GM18951 (cell line): Measurements from ENCODE around the gene LPCAT2.

Experiments
- POLR2A ChIP-seq: IDR thresholded peaks from 4 replicates; pipeline ENCODE4 v1.6.1; 2011; ENCODE audit warnings: mild to moderate bottlenecking; ENCODE audit not compliant: insufficient read length, insufficient read depth; ENCODE audit errors: extremely low read depth
- in situ Hi-C: fragments of 300-500 bp; cut with MboI; formaldehyde crosslinking; loops from one replicate; pipeline ENCODE4 v1.12.0; 2022; ENCODE audit warnings: low sequenced_read_pairs, mixed read lengths, inconsistent platforms; ENCODE audit not compliant: unreplicated experiment

LPCAT2 gene

GRCh38 chr16:55559933-55560516 lies 51.2 kb downstream of the LPCAT2 start:
- TF ChIP-seq POLR2A, result no peak
- in situ Hi-C loops, result no loop called here

GRCh38 chr16:55561319-55561848 lies 52.5 kb downstream of the LPCAT2 start:
- no peak for TF ChIP-seq POLR2A
- in situ Hi-C loops, result no loop called here

- in situ Hi-C loops, result no loop called here
- TF ChIP-seq POLR2A, result no peak
These were observed 54.1 kb downstream of the LPCAT2 start for GRCh38 chr16:55562936-55563335.

GRCh38 chr16:55563797-55564196 lies 54.9 kb downstream of the LPCAT2 start:
- in situ Hi-C loops, result no loop called here
- TF ChIP-seq POLR2A, result no peak

- in situ Hi-C loops, result no loop called here
These were observed 56.2 kb downstream of the LPCAT2 start for GRCh38 chr16:55565086-55565485.

GRCh38 chr16:55566432-55567175 lies 57.7 kb downstream of the LPCAT2 start, which contains the start of gene CAPNS2:
Gene CAPNS2 (plus strand): TSS chr16:55566684. CDS start chr16:55566757, 73 bp downstream.
- TF ChIP-seq POLR2A, result no peak
- in situ Hi-C loops, result no loop called here

More at GRCh38 chr16:55565086-55565485, 56.2 kb downstream of the LPCAT2 start:
- no peak for TF ChIP-seq POLR2A

- no peak for TF ChIP-seq POLR2A
- in situ Hi-C loops, result no loop called here
These were observed 58.5 kb downstream of the LPCAT2 start for GRCh38 chr16:55567382-55567781.

GRCh38 chr16:55568207-55568606 lies 59.3 kb downstream of the LPCAT2 start:
- no peak for TF ChIP-seq POLR2A
- in situ Hi-C loops, result no loop called here

GRCh38 chr16:55569025-55569424 lies 60.2 kb downstream of the LPCAT2 start:
- TF ChIP-seq POLR2A, result no peak
- in situ Hi-C loops, result no loop called here

GRCh38 chr16:55570159-55570558 lies 61.3 kb downstream of the LPCAT2 start:
- in situ Hi-C loops, result no loop called here
- no peak for TF ChIP-seq POLR2A

- in situ Hi-C loops, result no loop called here
- TF ChIP-seq POLR2A, result no peak
These were observed 62.5 kb downstream of the LPCAT2 start for GRCh38 chr16:55571191-55571897.

- TF ChIP-seq POLR2A, result no peak
- in situ Hi-C loops, result no loop called here
These were observed 63.6 kb downstream of the LPCAT2 start for GRCh38 chr16:55572439-55572838.

- no peak for TF ChIP-seq POLR2A
- in situ Hi-C loops, result no loop called here
These were observed 65.9 kb downstream of the LPCAT2 start for GRCh38 chr16:55574811-55575210.
